Neural progenitor cell (in vitro differentiated cells): Measurements from ENCODE around the gene TEX35.

Experiments used
- CTCF ChIP-seq: fragments of 200-600 bp; sonication (generic); IDR thresholded peaks from 2 replicates; pipeline ENCODE4 v1.5.1; 2017; ENCODE audit warnings: antibody characterized with exemption, mild to moderate bottlenecking
- EZH2phosphoT487 ChIP-seq: fragments of 200-600 bp; sonication (generic); IDR thresholded peaks from 2 replicates; pipeline ENCODE4 v1.6.1; 2017; ENCODE audit warnings: antibody characterized with exemption

- TF ChIP-seq CTCF (no peak), EZH2phosphoT487 (no peak)
These were observed 17.0 kb upstream of the TEX35 start for GRCh38 chr1:178495741-178496409.
